Body of pancreas (tissue), 4 donors: ENCODE data around the gene CLPX.

Experiments
- POLR2A ChIP-seq, 3 donors: fragments of 450-650 bp; IDR thresholded peaks; one replicate each; pipeline ENCODE4 v1.6.1; 2016; ENCODE audit warnings: antibody characterized with exemption in 3 of 3, mild to moderate bottlenecking in 2 of 3
- TF ChIP-seq, protein P1 (sequence below), 7 experiments: fragments of 450-650 bp in 4 of 7; fragments of 200-600 bp in 3 of 7; sonication (generic) in 3 of 7; IDR thresholded peaks; one replicate each; pipeline ENCODE4 v1.5.1; 2016 to 2019; ENCODE audit warnings: antibody characterized with exemption in 7 of 7

DNA sequence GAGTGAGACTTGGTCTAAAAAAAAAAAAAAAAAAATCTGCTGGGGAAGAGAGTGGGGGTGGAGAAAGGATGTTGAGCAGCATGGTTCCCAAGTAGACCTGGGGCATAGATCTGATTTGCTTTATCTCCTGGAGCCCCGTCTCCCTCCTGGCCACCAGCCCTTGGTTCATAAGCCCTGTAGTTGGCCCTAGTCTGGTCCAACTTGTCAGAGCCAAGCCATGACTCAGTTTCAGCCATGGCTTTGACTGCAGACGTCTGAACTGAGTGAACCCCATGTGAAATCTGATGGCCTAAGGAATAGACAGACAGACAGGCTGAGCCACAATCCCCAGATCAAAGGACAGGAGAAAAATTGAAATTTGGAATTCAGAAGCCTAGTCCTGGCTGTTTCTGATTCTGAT lies 28.1 kb upstream of the CLPX start:
- TF ChIP-seq, protein P1, sequence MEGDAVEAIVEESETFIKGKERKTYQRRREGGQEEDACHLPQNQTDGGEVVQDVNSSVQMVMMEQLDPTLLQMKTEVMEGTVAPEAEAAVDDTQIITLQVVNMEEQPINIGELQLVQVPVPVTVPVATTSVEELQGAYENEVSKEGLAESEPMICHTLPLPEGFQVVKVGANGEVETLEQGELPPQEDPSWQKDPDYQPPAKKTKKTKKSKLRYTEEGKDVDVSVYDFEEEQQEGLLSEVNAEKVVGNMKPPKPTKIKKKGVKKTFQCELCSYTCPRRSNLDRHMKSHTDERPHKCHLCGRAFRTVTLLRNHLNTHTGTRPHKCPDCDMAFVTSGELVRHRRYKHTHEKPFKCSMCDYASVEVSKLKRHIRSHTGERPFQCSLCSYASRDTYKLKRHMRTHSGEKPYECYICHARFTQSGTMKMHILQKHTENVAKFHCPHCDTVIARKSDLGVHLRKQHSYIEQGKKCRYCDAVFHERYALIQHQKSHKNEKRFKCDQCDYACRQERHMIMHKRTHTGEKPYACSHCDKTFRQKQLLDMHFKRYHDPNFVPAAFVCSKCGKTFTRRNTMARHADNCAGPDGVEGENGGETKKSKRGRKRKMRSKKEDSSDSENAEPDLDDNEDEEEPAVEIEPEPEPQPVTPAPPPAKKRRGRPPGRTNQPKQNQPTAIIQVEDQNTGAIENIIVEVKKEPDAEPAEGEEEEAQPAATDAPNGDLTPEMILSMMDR (IDR thresholded peaks at IDR 0.05), result no peak
- no peak for TF ChIP-seq POLR2A (IDR thresholded peaks at IDR 0.05)
